Activated T-helper 1 cell treated with Interleukin-2 at 50 U/mL for 16 hours (primary cell): ENCODE data around the gene TULP3.
A peak's percentile ranks its signal among the peaks of the same experiment; 100 is the strongest.

Source experiments
- DNase-seq: peaks from one replicate; pipeline ENCODE4 v3.0.0-alpha.2; 2020; ENCODE audit warnings: low read depth

TULP3 gene

GRCh38 chr12:2930865-2931264, 40.2 kb downstream of the TULP3 start:
- no peak for DNase-seq

GRCh38 chr12:2933586-2933985, 42.9 kb downstream of the TULP3 start:
- no peak for DNase-seq

GRCh38 chr12:2934371-2934770, 43.7 kb downstream of the TULP3 start:
- DNase-seq = no peak

- DNase-seq = no peak
Measured at GRCh38 chr12:2936301-2936700, 45.6 kb downstream of the TULP3 start.

- no peak for DNase-seq
Measured at GRCh38 chr12:2937500-2937899, 46.8 kb downstream of the TULP3 start.

GRCh38 chr12:2939191-2939590, 48.5 kb downstream of the TULP3 start:
- DNase-seq = no peak

GRCh38 chr12:2940564-2940963, 49.9 kb downstream of the TULP3 start:
- DNase-seq = no peak

- no peak for DNase-seq
Measured at GRCh38 chr12:2941524-2941923, 50.8 kb downstream of the TULP3 start.

- DNase-seq = peak; percentile 4
Measured at GRCh38 chr12:2944401-2945047, 53.8 kb downstream of the TULP3 start.

GRCh38 chr12:2949411-2949810, 58.7 kb downstream of the TULP3 start:
- no peak for DNase-seq

- DNase-seq = no peak
Measured at GRCh38 chr12:2955888-2956287, 65.2 kb downstream of the TULP3 start.

- DNase-seq = no peak
Measured at GRCh38 chr12:2957816-2958431, 67.2 kb downstream of the TULP3 start.

- no peak for DNase-seq
Measured at GRCh38 chr12:2958432-2959191, 67.9 kb downstream of the TULP3 start.

- no peak for DNase-seq
Measured at GRCh38 chr12:2959192-2959504, 68.5 kb downstream of the TULP3 start, which contains the start of gene TEAD4. Gene TEAD4 (plus strand): TSS chr12:2959397.

- no peak for DNase-seq
Measured at GRCh38 chr12:2959505-2960389, 69.1 kb downstream of the TULP3 start.

- no peak for DNase-seq
Measured at GRCh38 chr12:2960390-2960956, 69.8 kb downstream of the TULP3 start.

GRCh38 chr12:2960996-2961616, 70.4 kb downstream of the TULP3 start:
- no peak for DNase-seq

- DNase-seq = no peak
Measured at GRCh38 chr12:2961705-2962104, 71.0 kb downstream of the TULP3 start.

GRCh38 chr12:2963154-2963759, 72.6 kb downstream of the TULP3 start:
- DNase-seq = no peak

- no peak for DNase-seq
Measured at GRCh38 chr12:2963760-2964292, 73.1 kb downstream of the TULP3 start.

GRCh38 chr12:2967651-2968050, 77.0 kb downstream of the TULP3 start:
- no peak for DNase-seq
